Esophagus squamous epithelium (tissue), 5 donors: ENCODE results near the gene TCF4. TPM values are rescaled to one million over a fixed set of nuclear protein-coding genes. Genes with fewer than 3 reads are reported as not detected.

Source experiments
- DNase-seq: peaks from one replicate; lab custom pipeline; 2025; lab: John Stamatoyannopoulos, UW
- H3K27ac ChIP-seq, 4 donors: fragments of 200-600 bp; sonication (generic); one replicate each; pipeline ENCODE4 v1.5.1; 2016 to 2019; ENCODE audit warnings: mild to moderate bottlenecking in 1 of 4
- H3K27me3 ChIP-seq, 4 donors: fragments of 200-600 bp; sonication (generic); 1 replicate in 3 of 4; 2 replicates in 1 of 4; pipeline versions ENCODE4 v1.5.1 to v1.6.0; 2017 to 2021; ENCODE audit warnings: antibody characterized with exemption in 1 of 4
- H3K36me3 ChIP-seq, 3 donors: fragments of 200-600 bp; sonication (generic); one replicate each; pipeline ENCODE4 v1.5.1; 2016 to 2019
- H3K4me1 ChIP-seq, 3 donors: fragments of 200-600 bp; sonication (generic); one replicate each; pipeline ENCODE4 v1.5.1; 2017 to 2019
- H3K4me3 ChIP-seq, 4 donors: fragments of 200-600 bp; sonication (generic); 1 replicate in 3 of 4; 2 replicates in 1 of 4; pipeline ENCODE4 v1.5.1; 2016 to 2019; ENCODE audit warnings: mild to moderate bottlenecking in 2 of 4, moderate library complexity in 1 of 4
- H3K9me3 ChIP-seq, 3 donors: fragments of 200-600 bp; sonication (generic); one replicate each; pipeline ENCODE4 v1.5.1; 2016 to 2019
- CTCF ChIP-seq, 6 experiments: fragments of 450-650 bp in 4 of 6; fragments of 200-600 bp in 2 of 6; sonication (generic) in 2 of 6; IDR thresholded peaks; one replicate each; pipeline ENCODE4 v1.5.1; 2016 to 2019; ENCODE audit warnings: antibody characterized with exemption in 6 of 6, mild to moderate bottlenecking in 4 of 6, moderate library complexity in 4 of 6
- POLR2A ChIP-seq, 4 donors: fragments of 450-650 bp; IDR thresholded peaks; one replicate each; pipeline ENCODE4 v1.6.1; 2017; ENCODE audit warnings: antibody characterized with exemption in 4 of 4, mild to moderate bottlenecking in 4 of 4, moderate library complexity in 3 of 4
- WGBS, 2 donors: methylation state at CpG; one replicate each; pipeline ENCODE4 v1.1.5; 2018; 5-methylcytosine and 5-hydroxymethylcytosine counted together
- intact Hi-C: fragments of 100-400 bp; cut with DNase I; formaldehyde crosslinking; loops from one replicate; pipeline ENCODE4 v1.15.0; 2022
- total RNA-seq, 4 donors: library from RNA; depleted of rRNA; stranded (reverse); fragments of >200 nt; gene quantifications; one replicate each; pipeline ENCODE4 v1.1.0, GENCODE V29; 2016
- donor health status: DM: yes; HTN: yes; CAD: no.

The TCF4 gene
- total RNA-seq, 4 donors from 2014 or later = 19.0 to 79.7 (median 26.0) TPM

- WGBS, 2 donors = 32 to 75% methylated on average over 1 of the region's 1 CpG
- Histone ChIP-seq H3K27ac (no peak overlapping the region), H3K4me3 (no peak overlapping the region), H3K27me3 (no peaks in the 10 kb centered on the region), H3K4me1 (peaks cover 0 to 19% (median 4%) of the 10 kb centered on the region in 3 donors), H3K9me3 (no peaks in the 10 kb centered on the region), H3K36me3 (no peaks in the 10 kb centered on the region)
- TF ChIP-seq POLR2A (IDR thresholded peaks at IDR 0.05) (no peak), CTCF (IDR thresholded peaks at IDR 0.05) (no peak)
- no peak for DNase-seq
- intact Hi-C loops = no loop called here
Observed at GRCh38 chr18:55629133-55629532, 41.1 kb upstream of the TCF4 start.

GRCh38 chr18:55627007-55627406, 39.0 kb upstream of the TCF4 start:
- DNase-seq = no peak
- no peaks in the 10 kb centered on the region for H3K27me3 ChIP-seq
- 82 to 91% methylated on average over 1 of the region's 1 CpG for WGBS, 2 donors
- H3K4me3 ChIP-seq = no peak overlapping the region
- H3K4me1 ChIP-seq = no peaks in the 10 kb centered on the region
- no peak overlapping the region for H3K27ac ChIP-seq
- no peaks in the 10 kb centered on the region for H3K9me3 ChIP-seq
- intact Hi-C loops = no loop called here
- H3K36me3 ChIP-seq = no peaks in the 10 kb centered on the region
- TF ChIP-seq POLR2A (IDR thresholded peaks at IDR 0.05) = no peak
- no peak for TF ChIP-seq CTCF (IDR thresholded peaks at IDR 0.05)

GRCh38 chr18:55625901-55626300, 37.9 kb upstream of the TCF4 start:
- intact Hi-C loops = no loop called here
- no peaks in the 10 kb centered on the region for H3K36me3 ChIP-seq
- H3K9me3 ChIP-seq = no peaks in the 10 kb centered on the region
- no peak overlapping the region for H3K27ac ChIP-seq
- no peaks in the 10 kb centered on the region for H3K27me3 ChIP-seq
- TF ChIP-seq CTCF (IDR thresholded peaks at IDR 0.05) (no peak), POLR2A (IDR thresholded peaks at IDR 0.05) (no peak)
- DNase-seq = no peak
- H3K4me1 ChIP-seq = no peaks in the 10 kb centered on the region
- 86 to 89% methylated on average over 2 of the region's 2 CpGs for WGBS, 2 donors
- no peak overlapping the region for H3K4me3 ChIP-seq

- Histone ChIP-seq H3K9me3 (no peaks in the 10 kb centered on the region), H3K36me3 (no peaks in the 10 kb centered on the region), H3K27ac (no peak overlapping the region), H3K4me1 (no peaks in the 10 kb centered on the region), H3K27me3 (no peaks in the 10 kb centered on the region), H3K4me3 (no peak overlapping the region)
- intact Hi-C loops = no loop called here
- TF ChIP-seq CTCF (IDR thresholded peaks at IDR 0.05) (no peak), POLR2A (IDR thresholded peaks at IDR 0.05) (no peak)
- DNase-seq = no peak
- WGBS, 2 donors = 86 to 91% methylated on average over 3 of the region's 3 CpGs
Observed at GRCh38 chr18:55623626-55624025, 35.6 kb upstream of the TCF4 start.

- intact Hi-C loops = no loop called here
- TF ChIP-seq CTCF (IDR thresholded peaks at IDR 0.05) = no peak
- TF ChIP-seq POLR2A (IDR thresholded peaks at IDR 0.05) = no peak
- Histone ChIP-seq H3K27ac (no peak overlapping the region), H3K4me1 (no peaks in the 10 kb centered on the region), H3K27me3 (no peaks in the 10 kb centered on the region), H3K9me3 (no peaks in the 10 kb centered on the region), H3K4me3 (no peak overlapping the region), H3K36me3 (no peaks in the 10 kb centered on the region)
- 85 to 90% methylated on average over 2 of the region's 2 CpGs for WGBS, 2 donors
- no peak for DNase-seq
Observed at GRCh38 chr18:55610506-55610905, 22.5 kb upstream of the TCF4 start.
